AG09309 (cell line): ENCODE results near the gene RMRP.
A peak's percentile ranks its signal among the peaks of the same experiment; 100 is the strongest.

ENCODE experiments used
- DNase-seq: peaks from one replicate; pipeline ENCODE4 v3.0.0-alpha.2; 2010; ENCODE audit warnings: low read depth
- H3K4me3 ChIP-seq: 2 replicates; pipeline ENCODE4 v1.5.1; 2011; ENCODE audit warnings: mild to moderate bottlenecking, low read depth, low read length, moderate library complexity; ENCODE audit not compliant: control insufficient read depth
- TF ChIP-seq, protein P1 (sequence below): IDR thresholded peaks from 2 replicates; pipeline ENCODE4 v1.5.1; 2011; ENCODE audit warnings: mild to moderate bottlenecking, low read depth, low read length, inconsistent platforms; ENCODE audit not compliant: insufficient read depth, control insufficient read depth; ENCODE audit errors: missing control alignments

RMRP gene

GRCh38 chr9:35611230-35611797 lies 46.5 kb downstream of the RMRP start:
- no peak for DNase-seq
- no peak overlapping the region for H3K4me3 ChIP-seq
- TF ChIP-seq, protein P1, sequence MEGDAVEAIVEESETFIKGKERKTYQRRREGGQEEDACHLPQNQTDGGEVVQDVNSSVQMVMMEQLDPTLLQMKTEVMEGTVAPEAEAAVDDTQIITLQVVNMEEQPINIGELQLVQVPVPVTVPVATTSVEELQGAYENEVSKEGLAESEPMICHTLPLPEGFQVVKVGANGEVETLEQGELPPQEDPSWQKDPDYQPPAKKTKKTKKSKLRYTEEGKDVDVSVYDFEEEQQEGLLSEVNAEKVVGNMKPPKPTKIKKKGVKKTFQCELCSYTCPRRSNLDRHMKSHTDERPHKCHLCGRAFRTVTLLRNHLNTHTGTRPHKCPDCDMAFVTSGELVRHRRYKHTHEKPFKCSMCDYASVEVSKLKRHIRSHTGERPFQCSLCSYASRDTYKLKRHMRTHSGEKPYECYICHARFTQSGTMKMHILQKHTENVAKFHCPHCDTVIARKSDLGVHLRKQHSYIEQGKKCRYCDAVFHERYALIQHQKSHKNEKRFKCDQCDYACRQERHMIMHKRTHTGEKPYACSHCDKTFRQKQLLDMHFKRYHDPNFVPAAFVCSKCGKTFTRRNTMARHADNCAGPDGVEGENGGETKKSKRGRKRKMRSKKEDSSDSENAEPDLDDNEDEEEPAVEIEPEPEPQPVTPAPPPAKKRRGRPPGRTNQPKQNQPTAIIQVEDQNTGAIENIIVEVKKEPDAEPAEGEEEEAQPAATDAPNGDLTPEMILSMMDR, result peak; percentile 76

GRCh38 chr9:35609820-35610163 lies 48.0 kb downstream of the RMRP start:
- TF ChIP-seq, protein P1, result no peak
- DNase-seq, result no peak

GRCh38 chr9:35609001-35609819 lies 48.6 kb downstream of the RMRP start:
- DNase-seq, result no peak
- TF ChIP-seq, protein P1, result no peak
- no peak overlapping the region for H3K4me3 ChIP-seq

More at GRCh38 chr9:35609820-35610163, 48.0 kb downstream of the RMRP start:
- H3K4me3 ChIP-seq, result no peak overlapping the region

DNA sequence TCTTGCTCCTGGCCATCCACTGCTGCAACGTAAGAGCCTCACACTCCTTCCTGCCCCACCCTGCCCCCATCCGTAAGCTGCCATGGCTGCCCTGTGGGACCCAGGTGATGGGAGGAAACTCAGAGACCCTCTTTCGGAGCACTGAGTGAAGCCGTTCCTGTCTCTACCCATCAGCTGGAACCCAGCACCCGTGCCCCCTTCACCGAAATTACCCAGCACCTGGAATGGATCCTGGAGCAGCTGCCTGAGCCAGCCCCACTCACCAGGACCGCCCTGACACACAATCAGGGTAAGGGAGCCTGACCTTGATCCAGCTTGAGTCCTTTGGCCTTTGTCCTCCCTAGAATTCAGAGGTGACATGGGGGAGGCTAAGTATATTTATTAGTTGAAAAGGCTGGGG lies 49.6 kb downstream of the RMRP start:
- H3K4me3 ChIP-seq, result no peak overlapping the region
- TF ChIP-seq, protein P1, result no peak
- DNase-seq, result no peak
